ENCODE data around the gene ANKRD29. TPM values are rescaled to one million over a fixed set of nuclear protein-coding genes. Genes with fewer than 3 reads are reported as not detected.
"Not testable (repeated sequence)": the region's sequence is repeated elsewhere in the genome, so short reads cannot be mapped to it uniquely, and the experiment has no call there.

The ANKRD29 gene
- total and polyA plus RNA-seq, 10 of the 15 experiments (the other 5 are each of a cell fraction or from before 2014, with no cell fraction given) = 0.53 to 9.2 (median 1.6) TPM

DNA sequence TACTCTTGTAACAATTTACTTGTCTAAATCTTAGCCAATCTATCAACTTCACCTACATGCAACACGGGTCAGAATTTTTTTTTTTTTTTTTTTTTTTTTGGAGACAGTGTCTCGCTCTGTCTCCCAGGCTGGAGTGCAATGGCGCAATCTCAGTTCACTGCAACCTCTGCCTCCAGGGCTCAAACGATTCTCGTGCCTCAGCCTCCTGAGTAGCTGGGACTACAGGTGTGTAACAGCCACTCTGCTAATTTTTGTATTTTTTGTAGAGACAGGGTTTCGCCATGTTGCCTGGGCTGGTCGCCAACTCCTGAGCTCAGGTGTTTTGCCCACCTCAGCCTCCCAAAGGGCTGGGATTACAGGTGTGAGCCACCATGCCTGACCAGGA, 49.6 kb downstream of the ANKRD29 start:
- H3K79me2 ChIP-seq (ENCODE audit: control insufficient read depth, insufficient read depth, low read length); H3K9me3 ChIP-seq (replicated peaks; ENCODE audit: control insufficient read depth, insufficient read depth, low read length); BruUV-seq (replicated peaks); H3K4me1 ChIP-seq (ENCODE audit: control insufficient read depth, insufficient read depth, low read length); H3K4me3 ChIP-seq; DNase-seq (ENCODE audit: low read depth, low spot score); H3K27me3 ChIP-seq (replicated peaks in 1 of 2; ENCODE audit: control insufficient read depth in 2 of 2, insufficient read depth in 2 of 2, low read length in 1 of 2); H3K27ac ChIP-seq (ENCODE audit: control insufficient read depth, insufficient read depth); H2AFZ ChIP-seq (ENCODE audit: control insufficient read depth, low read depth, low read length); in situ Hi-C loops (cut with MboI); H3K9ac ChIP-seq (ENCODE audit: control insufficient read depth, insufficient read depth, low read length); intact Hi-C loops (cut with micrococcal nuclease; ENCODE audit: unreplicated experiment); FAIRE-seq; H4K20me1 ChIP-seq (ENCODE audit: control insufficient read depth, insufficient read depth); H3K4me2 ChIP-seq (ENCODE audit: control insufficient read depth, insufficient read depth); ATAC-seq; H3K36me3 ChIP-seq (ENCODE audit: control insufficient read depth in 2 of 2, insufficient read depth in 2 of 2, low read length in 1 of 2): not testable (repeated sequence)
- SMC1A ChIA-PET (ENCODE audit: uncharacterized antibody, unreplicated experiment) = interaction anchor here (0.6 to 4.2 kb wide), 12 partner anchors 10 to 586 kb away, joined by 3 to 38 read pairs (median 4); no protein-coding TSS in a partner anchor
- RAD21 ChIA-PET (ENCODE audit: unreplicated experiment) = interaction anchor here (1.0 to 1.6 kb wide), 5 partner anchors 9 to 90 kb away, joined by 3 to 6 read pairs (median 4); no protein-coding TSS in a partner anchor
- TF ChIP-seq, protein P1, sequence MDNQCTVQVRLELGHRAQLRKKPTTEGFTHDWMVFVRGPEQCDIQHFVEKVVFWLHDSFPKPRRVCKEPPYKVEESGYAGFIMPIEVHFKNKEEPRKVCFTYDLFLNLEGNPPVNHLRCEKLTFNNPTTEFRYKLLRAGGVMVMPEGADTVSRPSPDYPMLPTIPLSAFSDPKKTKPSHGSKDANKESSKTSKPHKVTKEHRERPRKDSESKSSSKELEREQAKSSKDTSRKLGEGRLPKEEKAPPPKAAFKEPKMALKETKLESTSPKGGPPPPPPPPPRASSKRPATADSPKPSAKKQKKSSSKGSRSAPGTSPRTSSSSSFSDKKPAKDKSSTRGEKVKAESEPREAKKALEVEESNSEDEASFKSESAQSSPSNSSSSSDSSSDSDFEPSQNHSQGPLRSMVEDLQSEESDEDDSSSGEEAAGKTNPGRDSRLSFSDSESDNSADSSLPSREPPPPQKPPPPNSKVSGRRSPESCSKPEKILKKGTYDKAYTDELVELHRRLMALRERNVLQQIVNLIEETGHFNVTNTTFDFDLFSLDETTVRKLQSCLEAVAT (IDR thresholded peaks at IDR 0.05) = 0 out of 2 replicates have a peak, but pooled peaks have one; percentile 5
- TF ChIP-seq, protein P2, sequence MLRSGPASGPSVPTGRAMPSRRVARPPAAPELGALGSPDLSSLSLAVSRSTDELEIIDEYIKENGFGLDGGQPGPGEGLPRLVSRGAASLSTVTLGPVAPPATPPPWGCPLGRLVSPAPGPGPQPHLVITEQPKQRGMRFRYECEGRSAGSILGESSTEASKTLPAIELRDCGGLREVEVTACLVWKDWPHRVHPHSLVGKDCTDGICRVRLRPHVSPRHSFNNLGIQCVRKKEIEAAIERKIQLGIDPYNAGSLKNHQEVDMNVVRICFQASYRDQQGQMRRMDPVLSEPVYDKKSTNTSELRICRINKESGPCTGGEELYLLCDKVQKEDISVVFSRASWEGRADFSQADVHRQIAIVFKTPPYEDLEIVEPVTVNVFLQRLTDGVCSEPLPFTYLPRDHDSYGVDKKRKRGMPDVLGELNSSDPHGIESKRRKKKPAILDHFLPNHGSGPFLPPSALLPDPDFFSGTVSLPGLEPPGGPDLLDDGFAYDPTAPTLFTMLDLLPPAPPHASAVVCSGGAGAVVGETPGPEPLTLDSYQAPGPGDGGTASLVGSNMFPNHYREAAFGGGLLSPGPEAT (IDR thresholded peaks at IDR 0.05; ENCODE audit: low read depth) = 0 out of 2 replicates have a peak, but pooled peaks have one; percentile 8
- TF ChIP-seq, protein P3, sequence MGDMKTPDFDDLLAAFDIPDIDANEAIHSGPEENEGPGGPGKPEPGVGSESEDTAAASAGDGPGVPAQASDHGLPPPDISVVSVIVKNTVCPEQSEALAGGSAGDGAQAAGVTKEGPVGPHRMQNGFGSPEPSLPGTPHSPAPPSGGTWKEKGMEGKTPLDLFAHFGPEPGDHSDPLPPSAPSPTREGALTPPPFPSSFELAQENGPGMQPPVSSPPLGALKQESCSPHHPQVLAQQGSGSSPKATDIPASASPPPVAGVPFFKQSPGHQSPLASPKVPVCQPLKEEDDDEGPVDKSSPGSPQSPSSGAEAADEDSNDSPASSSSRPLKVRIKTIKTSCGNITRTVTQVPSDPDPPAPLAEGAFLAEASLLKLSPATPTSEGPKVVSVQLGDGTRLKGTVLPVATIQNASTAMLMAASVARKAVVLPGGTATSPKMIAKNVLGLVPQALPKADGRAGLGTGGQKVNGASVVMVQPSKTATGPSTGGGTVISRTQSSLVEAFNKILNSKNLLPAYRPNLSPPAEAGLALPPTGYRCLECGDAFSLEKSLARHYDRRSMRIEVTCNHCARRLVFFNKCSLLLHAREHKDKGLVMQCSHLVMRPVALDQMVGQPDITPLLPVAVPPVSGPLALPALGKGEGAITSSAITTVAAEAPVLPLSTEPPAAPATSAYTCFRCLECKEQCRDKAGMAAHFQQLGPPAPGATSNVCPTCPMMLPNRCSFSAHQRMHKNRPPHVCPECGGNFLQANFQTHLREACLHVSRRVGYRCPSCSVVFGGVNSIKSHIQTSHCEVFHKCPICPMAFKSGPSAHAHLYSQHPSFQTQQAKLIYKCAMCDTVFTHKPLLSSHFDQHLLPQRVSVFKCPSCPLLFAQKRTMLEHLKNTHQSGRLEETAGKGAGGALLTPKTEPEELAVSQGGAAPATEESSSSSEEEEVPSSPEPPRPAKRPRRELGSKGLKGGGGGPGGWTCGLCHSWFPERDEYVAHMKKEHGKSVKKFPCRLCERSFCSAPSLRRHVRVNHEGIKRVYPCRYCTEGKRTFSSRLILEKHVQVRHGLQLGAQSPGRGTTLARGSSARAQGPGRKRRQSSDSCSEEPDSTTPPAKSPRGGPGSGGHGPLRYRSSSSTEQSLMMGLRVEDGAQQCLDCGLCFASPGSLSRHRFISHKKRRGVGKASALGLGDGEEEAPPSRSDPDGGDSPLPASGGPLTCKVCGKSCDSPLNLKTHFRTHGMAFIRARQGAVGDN (IDR thresholded peaks at IDR 0.05) = 0 out of 2 replicates have a peak, but pooled peaks have one; percentile 2
- 0 out of 2 replicates have a peak, but pooled peaks have one; percentile 28 for TF ChIP-seq ZNF384 (IDR thresholded peaks at IDR 0.05; ENCODE audit: borderline replicate concordance, low read depth, low read length)
- CTCF ChIA-PET = interaction anchor here (0.6 to 3.4 kb wide), 12 partner anchors 9 to 648 kb away, joined by 3 to 29 read pairs (median 4); no protein-coding TSS in a partner anchor
- 74% methylated on average over 6 of the region's 7 CpGs for WGBS (ENCODE audit: insufficient coverage, insufficient replicate concordance, low lambda C conversion rate, missing lambda C conversion rate)
- POLR2A ChIA-PET = interaction anchor here (0.6 to 1.2 kb wide), 8 partner anchors 10 to 295 kb away, joined by 3 to 7 read pairs (median 3); no protein-coding TSS in a partner anchor
